Ishikawa (cell line): ENCODE data around the gene TTC16.

Source experiments
- EGR1 ChIP-seq: IDR thresholded peaks from 2 replicates; pipeline ENCODE4 v1.6.1; 2012
- EP300 ChIP-seq: IDR thresholded peaks from 2 replicates; pipeline ENCODE4 v1.6.1; 2012; ENCODE audit warnings: borderline replicate concordance
- FOXM1 ChIP-seq: IDR thresholded peaks from 2 replicates; pipeline ENCODE4 v1.6.1; 2012; ENCODE audit warnings: low read depth, borderline replicate concordance
- RAD21 ChIP-seq: IDR thresholded peaks from 2 replicates; pipeline ENCODE4 v1.6.1; 2012; ENCODE audit warnings: low read depth
- REST ChIP-seq: IDR thresholded peaks from 2 replicates; pipeline ENCODE4 v1.6.1; 2012; ENCODE audit warnings: low read depth, mild to moderate bottlenecking
- TCF12 ChIP-seq: IDR thresholded peaks from 2 replicates; pipeline ENCODE4 v1.6.1; 2012; ENCODE audit warnings: low read depth
- TEAD4 ChIP-seq: IDR thresholded peaks from 2 replicates; pipeline ENCODE4 v1.6.1; 2012
- YY1 ChIP-seq: IDR thresholded peaks from 2 replicates; pipeline ENCODE4 v1.6.1; 2012; ENCODE audit warnings: low read depth
- TF ChIP-seq, protein P1 (sequence below): IDR thresholded peaks from 2 replicates; pipeline ENCODE4 v1.6.1; 2012

- no peak for TF ChIP-seq RAD21
- TF ChIP-seq EGR1 = no peak
- TF ChIP-seq FOXM1 = no peak
- TF ChIP-seq EP300 = no peak
- TF ChIP-seq, protein P1, sequence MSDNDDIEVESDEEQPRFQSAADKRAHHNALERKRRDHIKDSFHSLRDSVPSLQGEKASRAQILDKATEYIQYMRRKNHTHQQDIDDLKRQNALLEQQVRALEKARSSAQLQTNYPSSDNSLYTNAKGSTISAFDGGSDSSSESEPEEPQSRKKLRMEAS = no peak
- TF ChIP-seq YY1 = no peak
- no peak for TF ChIP-seq TCF12
- no peak for TF ChIP-seq REST
- TF ChIP-seq TEAD4 = no peak
These were observed 6.3 kb downstream of the TTC16 start for GRCh38 chr9:127722055-127722745.
